Ectodermal cell (in vitro differentiated cells): ENCODE data around the gene TRIM60.
"Not testable (repeated sequence)": the region's sequence is repeated elsewhere in the genome, so short reads cannot be mapped to it uniquely, and the experiment has no call there.

ENCODE experiments used
- H3K27ac ChIP-seq: 2 replicates; pipeline ENCODE4 v1.7.0; 2013; ENCODE audit warnings: mild to moderate bottlenecking, low read depth, low read length; ENCODE audit not compliant: insufficient read depth, poor library complexity, severe bottlenecking
- H3K27me3 ChIP-seq: 2 replicates; pipeline ENCODE4 v1.7.0; 2013; ENCODE audit warnings: mild to moderate bottlenecking, low read length; ENCODE audit not compliant: insufficient read depth, control insufficient read depth, poor library complexity, severe bottlenecking
- H3K36me3 ChIP-seq: one replicate; pipeline ENCODE4 v1.7.0; 2013; ENCODE audit warnings: low read length; ENCODE audit not compliant: control insufficient read depth, insufficient read depth
- H3K4me1 ChIP-seq: one replicate; pipeline ENCODE4 v1.7.0; 2013; ENCODE audit warnings: low read length; ENCODE audit not compliant: control insufficient read depth, insufficient read depth
- H3K4me3 ChIP-seq: 2 replicates; pipeline ENCODE4 v1.7.0; 2013; ENCODE audit warnings: low read depth, low read length, control low read depth; ENCODE audit not compliant: insufficient read depth
- H3K9me3 ChIP-seq: 2 replicates; pipeline ENCODE4 v1.7.0; 2013; ENCODE audit warnings: mild to moderate bottlenecking, low read length, moderate library complexity; ENCODE audit not compliant: control insufficient read depth
- WGBS, 2 experiments: methylation state at CpG; one replicate each; pipeline ENCODE4 v1.1.7; 2013; ENCODE audit warnings: missing lambda C conversion rate in 2 of 2; 5-methylcytosine and 5-hydroxymethylcytosine counted together

The TRIM60 gene

DNA sequence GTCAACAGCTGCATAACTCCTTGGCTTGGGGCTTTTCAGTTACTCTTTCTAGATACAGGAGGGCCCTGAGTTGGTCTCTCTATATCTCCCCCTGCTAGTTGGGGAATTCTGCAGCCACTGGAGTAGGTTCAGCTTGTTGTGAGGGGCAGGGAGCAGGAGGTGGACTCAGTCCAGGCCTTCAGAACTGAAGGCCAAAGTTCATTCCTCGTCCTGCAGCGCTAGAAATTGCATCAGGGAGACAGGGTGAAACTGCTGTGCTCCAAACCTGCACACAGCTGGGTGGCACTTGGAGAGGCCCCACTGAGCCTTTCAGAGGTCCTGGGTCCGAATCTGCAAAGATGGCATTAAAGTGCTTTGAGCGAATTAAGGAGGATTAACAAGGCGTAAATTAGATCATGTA is 24.9 kb upstream of the TRIM60 start:
- Histone ChIP-seq H3K9me3 (no peaks in the 10 kb centered on the region), H3K27me3 (no peaks in the 10 kb centered on the region), H3K36me3 (no peaks in the 10 kb centered on the region), H3K4me3 (no peak overlapping the region), H3K4me1 (no peaks in the 10 kb centered on the region), H3K27ac (no peak overlapping the region)
- 91 to 97% methylated on average over 5 of the region's 5 CpGs for WGBS, 2 experiments

DNA sequence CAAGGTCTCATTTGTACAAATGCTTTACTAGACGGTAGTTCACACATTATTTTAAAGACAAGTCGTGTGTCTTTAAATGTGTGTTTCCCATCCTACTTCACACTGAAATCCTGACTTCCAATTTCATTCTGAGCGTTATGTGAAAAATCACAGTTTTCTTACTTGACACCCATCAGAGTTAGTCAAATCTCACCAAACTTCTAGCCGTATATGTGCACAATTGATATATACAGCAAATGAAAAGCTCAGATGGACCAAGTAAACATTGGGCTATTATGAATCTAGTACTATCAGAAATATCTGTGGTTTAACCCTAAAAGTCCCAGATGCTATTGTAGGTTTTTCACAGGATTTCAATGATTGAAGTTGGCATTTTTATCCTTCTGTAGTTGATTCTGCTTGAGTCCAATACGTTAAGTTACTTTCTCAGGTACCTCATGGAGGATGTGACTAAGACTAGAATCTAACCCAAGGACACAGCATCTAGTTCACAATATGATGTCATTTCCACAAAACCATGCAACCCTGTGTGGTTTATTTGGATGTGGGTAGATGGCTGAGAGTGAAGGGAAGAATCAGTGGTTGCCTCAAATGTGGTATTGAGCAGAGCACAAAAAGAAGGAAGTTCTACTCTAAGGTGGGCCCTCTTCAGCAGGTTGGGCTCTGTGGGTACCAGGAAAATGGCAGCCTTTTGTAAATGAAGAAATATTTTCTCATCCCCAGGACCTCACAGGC is 22.1 kb upstream of the TRIM60 start:
- WGBS, 2 experiments = 94% methylated on average over 4 to 5 of the region's 5 CpGs
- Histone ChIP-seq H3K36me3 (no peaks in the 10 kb centered on the region), H3K4me3 (no peak overlapping the region), H3K27ac (no peak overlapping the region), H3K4me1 (no peaks in the 10 kb centered on the region), H3K27me3 (no peaks in the 10 kb centered on the region), H3K9me3 (no peaks in the 10 kb centered on the region)

DNA sequence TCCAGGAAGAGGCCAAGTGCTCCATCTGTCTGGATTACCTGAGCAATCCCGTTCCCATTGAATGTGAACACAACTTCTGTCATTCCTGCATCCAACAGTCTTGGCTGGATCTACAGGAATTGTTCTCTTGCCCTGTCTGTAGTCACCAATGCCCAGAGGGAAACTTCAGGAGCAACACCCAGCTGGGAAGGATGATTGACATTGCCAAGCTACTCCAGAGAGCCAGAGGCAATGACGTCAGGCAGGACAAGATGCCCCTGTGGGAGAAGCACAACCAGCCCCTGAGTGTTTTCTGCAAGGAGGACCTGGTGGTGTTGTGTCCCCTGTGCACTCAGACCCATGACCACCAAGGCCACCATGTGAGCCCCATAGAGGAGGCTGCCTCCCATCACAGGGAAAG is 21.3 kb upstream of the TRIM60 start:
- H3K4me3 ChIP-seq = no peak overlapping the region
- no peaks in the 10 kb centered on the region for H3K27me3 ChIP-seq
- no peaks in the 10 kb centered on the region for H3K36me3 ChIP-seq
- no peak overlapping the region for H3K27ac ChIP-seq
- no peaks in the 10 kb centered on the region for H3K9me3 ChIP-seq
- no peaks in the 10 kb centered on the region for H3K4me1 ChIP-seq
- 89 to 92% methylated on average over 2 of the region's 2 CpGs for WGBS, 2 experiments

GRCh38 chr4:165010991-165011390 is 20.8 kb upstream of the TRIM60 start:
- Histone ChIP-seq H3K27ac (no peak overlapping the region), H3K4me1 (no peaks in the 10 kb centered on the region), H3K27me3 (no peaks in the 10 kb centered on the region), H3K36me3 (no peaks in the 10 kb centered on the region), H3K4me3 (no peak overlapping the region), H3K9me3 (no peaks in the 10 kb centered on the region)
- 94 to 97% methylated on average over 8 of the region's 8 CpGs for WGBS, 2 experiments

GRCh38 chr4:165011403-165011802 is 20.4 kb upstream of the TRIM60 start:
- 86 to 89% methylated on average over 5 of the region's 5 CpGs for WGBS, 2 experiments
- no peak overlapping the region for H3K4me3 ChIP-seq
- H3K4me1 ChIP-seq = no peaks in the 10 kb centered on the region
- no peaks in the 10 kb centered on the region for H3K27me3 ChIP-seq
- no peak overlapping the region for H3K27ac ChIP-seq
- H3K36me3 ChIP-seq = no peaks in the 10 kb centered on the region
- no peaks in the 10 kb centered on the region for H3K9me3 ChIP-seq

DNA sequence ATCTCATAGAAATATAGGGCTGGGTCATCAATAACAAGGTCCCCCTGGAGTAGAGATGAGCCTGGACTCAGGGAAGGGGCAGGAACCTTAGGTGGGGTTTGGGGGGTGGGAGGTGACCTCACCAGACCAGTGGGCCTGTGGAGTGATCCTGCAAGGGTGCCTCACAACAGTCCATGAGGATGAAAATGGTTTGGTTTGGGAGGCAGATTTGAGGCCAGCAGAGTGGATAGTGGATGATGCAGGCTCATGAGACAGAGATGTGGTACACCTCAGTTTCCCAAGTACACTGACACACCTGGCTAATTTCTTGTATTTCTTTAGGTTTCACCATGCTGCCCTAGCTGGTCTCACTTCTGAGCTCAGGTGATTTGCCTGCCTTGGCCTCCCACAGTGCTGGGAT is 18.1 kb upstream of the TRIM60 start:
- Histone ChIP-seq H3K27ac (no peak overlapping the region), H3K4me3 (no peak overlapping the region), H3K4me1 (no peaks in the 10 kb centered on the region), H3K9me3 (no peaks in the 10 kb centered on the region), H3K27me3 (no peaks in the 10 kb centered on the region), H3K36me3 (no peaks in the 10 kb centered on the region)

DNA sequence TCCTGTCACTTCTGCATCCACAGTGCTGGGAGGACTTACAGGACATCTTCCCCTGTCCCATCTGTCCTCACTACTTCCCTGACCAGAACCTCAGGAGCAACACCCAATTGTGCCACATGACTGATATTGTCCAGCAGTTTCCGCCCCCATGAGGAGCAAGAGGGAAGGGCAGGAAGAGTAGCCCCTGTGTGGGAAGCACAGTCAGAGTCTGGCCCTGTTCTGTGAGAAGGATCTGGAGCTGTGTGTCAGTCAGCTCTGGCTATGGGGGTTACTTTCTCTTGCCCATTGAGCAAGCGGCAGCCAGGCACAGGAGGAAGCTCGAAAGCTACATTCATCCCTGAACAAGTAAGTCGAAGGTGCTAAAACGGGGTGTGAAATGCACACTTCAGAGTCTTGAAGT is 14.8 kb upstream of the TRIM60 start:
- WGBS, 2 experiments = 85% methylated on average over 5 of the region's 5 CpGs
- Histone ChIP-seq H3K4me3 (no peak overlapping the region), H3K27ac (no peak overlapping the region), H3K27me3 (no peaks in the 10 kb centered on the region), H3K4me1 (no peaks in the 10 kb centered on the region), H3K9me3 (no peaks in the 10 kb centered on the region), H3K36me3 (no peaks in the 10 kb centered on the region)

GRCh38 chr4:165019995-165020394 is 11.8 kb upstream of the TRIM60 start:
- H3K27ac ChIP-seq, H3K4me3 ChIP-seq, H3K4me1 ChIP-seq, H3K27me3 ChIP-seq, H3K36me3 ChIP-seq, H3K9me3 ChIP-seq: not testable (repeated sequence)
- WGBS, 2 experiments = 92 to 97% methylated on average over 30 of the region's 30 CpGs

GRCh38 chr4:165025782-165026181 is 6.0 kb upstream of the TRIM60 start:
- not testable (repeated sequence) for H3K36me3 ChIP-seq, H3K4me3 ChIP-seq, H3K9me3 ChIP-seq, H3K27ac ChIP-seq, H3K27me3 ChIP-seq, H3K4me1 ChIP-seq
- 96 to 98% methylated on average over 8 of the region's 8 CpGs for WGBS, 2 experiments

- Histone ChIP-seq H3K27ac (no peak overlapping the region), H3K36me3 (no peaks in the 10 kb centered on the region), H3K4me1 (no peaks in the 10 kb centered on the region), H3K9me3 (no peaks in the 10 kb centered on the region), H3K27me3 (no peaks in the 10 kb centered on the region), H3K4me3 (no peak overlapping the region)
- WGBS, 2 experiments = 77 to 80% methylated on average over 7 of the region's 7 CpGs
Measured at GRCh38 chr4:165027762-165028402, 3.9 kb upstream of the TRIM60 start.
